BLaER1 (cell line): ENCODE measurements around the gene FITM2.

Source experiments
- H3K27ac ChIP-seq: shearing (Covaris generic); formaldehyde crosslinking; 2 replicates; pipeline ENCODE4 v1.8.1; 2022
- H3K27me3 ChIP-seq: shearing (Covaris generic); formaldehyde crosslinking; 2 replicates; pipeline ENCODE4 v1.8.1; 2022
- H3K36me3 ChIP-seq: shearing (Covaris generic); formaldehyde crosslinking; 2 replicates; pipeline ENCODE4 v1.8.1; 2022
- H3K4me1 ChIP-seq: shearing (Covaris generic); formaldehyde crosslinking; 2 replicates; pipeline ENCODE4 v1.8.1; 2022
- H3K4me2 ChIP-seq: shearing (Covaris generic); formaldehyde crosslinking; 2 replicates; pipeline ENCODE4 v1.8.1; 2022
- H3K4me3 ChIP-seq: shearing (Covaris generic); formaldehyde crosslinking; 2 replicates; pipeline ENCODE4 v1.8.1; 2022
- H3K9ac ChIP-seq: shearing (Covaris generic); formaldehyde crosslinking; 2 replicates; pipeline ENCODE4 v1.8.1; 2022
- H3K9me3 ChIP-seq: shearing (Covaris generic); formaldehyde crosslinking; 2 replicates; pipeline ENCODE4 v1.8.1; 2022
- H4K20me1 ChIP-seq: shearing (Covaris generic); formaldehyde crosslinking; 2 replicates; pipeline ENCODE4 v1.8.1; 2022
- Cebpa-rat ChIP-seq: shearing (Covaris generic); IDR thresholded peaks from 2 replicates; pipeline ENCODE4 v1.8.1; 2022

The FITM2 gene

GRCh38 chr20:44264287-44264686, 46.7 kb downstream of the FITM2 start:
- H3K27me3 ChIP-seq = no peaks in the 10 kb centered on the region
- H3K27ac ChIP-seq = no peak overlapping the region
- no peak overlapping the region for H3K4me3 ChIP-seq
- H3K4me1 ChIP-seq = no peaks in the 10 kb centered on the region
- H3K36me3 ChIP-seq = no peaks in the 10 kb centered on the region
- no peak for TF ChIP-seq Cebpa-rat
- H4K20me1 ChIP-seq = peaks cover 16% of the 10 kb centered on the region; the same call in 1 of the 2 replicates
- H3K9me3 ChIP-seq = no peaks in the 10 kb centered on the region
- H3K9ac ChIP-seq = no peak overlapping the region
- no peak overlapping the region for H3K4me2 ChIP-seq

GRCh38 chr20:44258226-44258890, 52.6 kb downstream of the FITM2 start:
- no peak overlapping the region for H3K27ac ChIP-seq
- no peaks in the 10 kb centered on the region for H3K36me3 ChIP-seq
- H3K9me3 ChIP-seq = no peaks in the 10 kb centered on the region
- H3K9ac ChIP-seq = no peak overlapping the region
- no peak for TF ChIP-seq Cebpa-rat
- no peak overlapping the region for H3K4me3 ChIP-seq
- H3K4me1 ChIP-seq = no peaks in the 10 kb centered on the region
- no peak overlapping the region for H3K4me2 ChIP-seq
- H4K20me1 ChIP-seq = peaks cover 42% of the 10 kb centered on the region
- H3K27me3 ChIP-seq = no peaks in the 10 kb centered on the region

- no peak overlapping the region for H3K9ac ChIP-seq
- peaks cover 38% of the 10 kb centered on the region for H4K20me1 ChIP-seq
- H3K4me1 ChIP-seq = no peaks in the 10 kb centered on the region
- no peaks in the 10 kb centered on the region for H3K9me3 ChIP-seq
- H3K4me2 ChIP-seq = no peak overlapping the region
- H3K27ac ChIP-seq = no peak overlapping the region
- H3K27me3 ChIP-seq = no peaks in the 10 kb centered on the region
- no peak for TF ChIP-seq Cebpa-rat
- no peaks in the 10 kb centered on the region for H3K36me3 ChIP-seq
- no peak overlapping the region for H3K4me3 ChIP-seq
Observed at GRCh38 chr20:44256961-44257360, 54.0 kb downstream of the FITM2 start.

DNA sequence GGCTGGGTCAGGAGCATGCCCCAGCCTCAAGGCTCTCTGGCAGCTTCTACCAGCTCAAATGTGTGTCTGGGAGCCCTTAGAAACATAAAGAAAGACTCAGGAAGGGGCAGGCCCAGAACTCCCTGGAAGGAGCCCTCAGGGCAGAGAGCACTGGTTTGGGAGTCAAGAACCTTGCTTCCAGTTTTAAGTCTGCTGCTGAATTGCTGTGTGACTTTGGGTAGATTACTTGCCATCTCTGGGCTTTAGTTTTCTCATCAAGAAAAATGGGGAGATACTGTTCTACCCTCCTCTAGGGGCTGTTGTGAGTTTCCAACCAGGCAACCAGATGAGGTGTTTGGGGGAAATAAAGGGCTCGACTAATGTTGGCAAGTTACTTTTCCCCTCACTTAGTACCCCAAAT, 55.1 kb downstream of the FITM2 start:
- Histone ChIP-seq H3K27ac (no peak overlapping the region), H3K4me1 (no peaks in the 10 kb centered on the region), H3K4me3 (no peak overlapping the region), H3K36me3 (no peaks in the 10 kb centered on the region), H3K9ac (no peak overlapping the region), H3K9me3 (no peaks in the 10 kb centered on the region), H3K27me3 (no peaks in the 10 kb centered on the region), H4K20me1 (peaks cover 46% of the 10 kb centered on the region), H3K4me2 (no peak overlapping the region)
- TF ChIP-seq Cebpa-rat = no peak

DNA sequence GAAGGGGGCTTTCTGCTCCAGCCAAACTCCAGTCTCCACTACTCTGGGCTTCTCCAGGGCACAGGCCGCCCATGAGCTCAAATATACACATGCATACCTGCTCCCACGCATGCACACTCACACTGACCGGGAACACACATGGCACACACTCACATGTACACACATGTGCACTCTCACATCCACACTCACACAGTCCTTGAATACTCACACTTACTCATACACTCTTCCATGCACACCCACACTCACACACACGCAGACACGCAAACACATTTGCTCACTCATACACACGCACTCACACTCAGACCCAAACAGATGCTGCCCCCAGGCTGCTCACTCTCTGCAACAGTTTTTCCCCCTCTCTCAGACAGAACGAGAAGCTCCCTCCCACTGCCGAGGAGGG, 56.9 kb downstream of the FITM2 start:
- H3K4me1 ChIP-seq = no peaks in the 10 kb centered on the region
- no peak for TF ChIP-seq Cebpa-rat
- H3K4me2 ChIP-seq = no peak overlapping the region

DNA sequence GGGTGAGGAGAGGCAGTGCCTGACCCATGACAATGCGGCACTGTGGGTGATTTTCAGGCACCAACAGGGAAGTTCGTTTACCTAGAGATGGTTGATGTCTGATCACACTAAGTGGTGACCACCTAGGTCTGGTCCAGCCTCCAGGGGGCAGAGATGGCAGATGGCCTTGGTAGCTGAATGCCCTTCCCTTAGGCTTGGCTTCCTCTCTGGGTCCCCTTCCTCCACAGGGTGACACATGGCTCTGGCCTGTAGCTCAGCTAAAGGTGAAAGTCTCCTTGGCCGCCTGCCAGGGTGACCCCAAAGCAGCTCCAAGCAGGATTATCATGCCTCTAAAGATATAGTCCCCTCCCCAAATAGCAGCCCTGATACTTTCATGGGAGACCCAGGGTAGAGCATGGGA, 57.5 kb downstream of the FITM2 start:
- Histone ChIP-seq H3K27me3 (no peaks in the 10 kb centered on the region), H3K36me3 (no peaks in the 10 kb centered on the region), H3K4me1 (no peaks in the 10 kb centered on the region), H4K20me1 (peaks cover 70% of the 10 kb centered on the region), H3K4me2 (no peak overlapping the region), H3K9me3 (no peaks in the 10 kb centered on the region), H3K9ac (no peak overlapping the region), H3K4me3 (no peak overlapping the region), H3K27ac (no peak overlapping the region)
- no peak for TF ChIP-seq Cebpa-rat

More for the DNA sequence above, 56.9 kb downstream of the FITM2 start:
- Histone ChIP-seq H3K9me3 (no peaks in the 10 kb centered on the region), H3K27me3 (no peaks in the 10 kb centered on the region), H3K9ac (no peak overlapping the region), H3K36me3 (no peaks in the 10 kb centered on the region), H3K4me3 (no peak overlapping the region), H4K20me1 (peaks cover 65% of the 10 kb centered on the region), H3K27ac (no peak overlapping the region)
